Gastroesophageal sphincter (tissue), 3 donors: Measurements from ENCODE around the gene EPC1.

Experiments
- CTCF ChIP-seq, 4 experiments: fragments of 200-600 bp in 2 of 4; fragments of 450-650 bp in 2 of 4; sonication (generic) in 1 of 4; IDR thresholded peaks; one replicate each; pipeline ENCODE4 v1.5.1; 2017 to 2019; ENCODE audit warnings: antibody characterized with exemption in 4 of 4, mild to moderate bottlenecking in 2 of 4, moderate library complexity in 2 of 4
- EP300 ChIP-seq: sonication (generic); formaldehyde crosslinking; IDR thresholded peaks from one replicate; pipeline ENCODE4 v1.6.1; 2017; ENCODE audit warnings: antibody characterized with exemption, mild to moderate bottlenecking
- POLR2A ChIP-seq, 2 donors: fragments of 450-650 bp; IDR thresholded peaks; one replicate each; pipeline ENCODE4 v1.6.1; 2017; ENCODE audit warnings: antibody characterized with exemption in 2 of 2, mild to moderate bottlenecking in 2 of 2, moderate library complexity in 1 of 2
- POLR2AphosphoS5 ChIP-seq: sonication (generic); formaldehyde crosslinking; IDR thresholded peaks from one replicate; pipeline ENCODE4 v1.6.1; 2017; ENCODE audit warnings: antibody characterized with exemption

- TF ChIP-seq CTCF (IDR thresholded peaks at IDR 0.05) (no peak), POLR2A (IDR thresholded peaks at IDR 0.05) (no peak), POLR2AphosphoS5 (no peak), EP300 (no peak)
These were observed 119.2 kb downstream of the EPC1 start for GRCh38 chr10:32227802-32228201.
